Activated B cell treated with CpG ODN at 0.5 μM for 24 hours (primary cell): ENCODE data around the gene FBXL3. TPM values are rescaled to one million over a fixed set of nuclear protein-coding genes. Genes with fewer than 3 reads are reported as not detected.
A peak's percentile ranks its signal among the peaks of the same experiment; 100 is the strongest.

Source experiments
- ATAC-seq: fragments of 200-7000 bp; cut with Tn5 transposase; one replicate; pipeline ENCODE4 v1.10.0; 2021; ENCODE audit warnings: low read depth, mild to moderate bottlenecking, moderate library complexity
- CTCF ChIA-PET: fragments of 350-600 bp; sonication (Branson Sonifier 250); formaldehyde crosslinking; loops from one replicate; lab custom pipeline; 2021; ENCODE audit warnings: antibody characterized with exemption; lab: Charles Lee
- POLR2A ChIA-PET: fragments of 350-600 bp; sonication (Branson Sonifier 250); formaldehyde crosslinking; loops from one replicate; lab custom pipeline; 2021; ENCODE audit warnings: antibody characterized with exemption; lab: Charles Lee
- DNase-seq: peaks from one replicate; pipeline ENCODE4 v3.0.0; 2022
- H3K27ac Mint-ChIP-seq: one replicate; pipeline ENCODE4 v1.8.0; 2020; ENCODE audit warnings: mixed read lengths
- H3K27me3 Mint-ChIP-seq: one replicate; pipeline ENCODE4 v1.8.0; 2021; ENCODE audit warnings: mixed read lengths
- H3K36me3 Mint-ChIP-seq: one replicate; pipeline ENCODE4 v1.8.0; 2021; ENCODE audit warnings: low read depth, mixed read lengths
- H3K4me1 Mint-ChIP-seq: one replicate; pipeline ENCODE4 v1.8.0; 2021; ENCODE audit warnings: mixed read lengths
- H3K4me3 Mint-ChIP-seq: one replicate; pipeline ENCODE4 v1.8.0; 2020; ENCODE audit warnings: mild to moderate bottlenecking, mixed read lengths
- H3K9me3 Mint-ChIP-seq: one replicate; pipeline ENCODE4 v1.8.0; 2020; ENCODE audit warnings: mixed read lengths
- CTCF ChIP-seq: fragments of 200-600 bp; IDR thresholded peaks from one replicate; pipeline ENCODE4 v1.8.0; 2022; ENCODE audit warnings: antibody characterized with exemption, mild to moderate bottlenecking
- intact Hi-C: fragments of 100-400 bp; cut with micrococcal nuclease; formaldehyde crosslinking; loops from one replicate; pipeline ENCODE4 v1.15.1; 2024
- total RNA-seq: library from RNA; stranded (reverse); gene quantifications from 2 replicates; pipeline ENCODE4 v1.2.3, GENCODE V29; 2022

FBXL3 gene, protein sequence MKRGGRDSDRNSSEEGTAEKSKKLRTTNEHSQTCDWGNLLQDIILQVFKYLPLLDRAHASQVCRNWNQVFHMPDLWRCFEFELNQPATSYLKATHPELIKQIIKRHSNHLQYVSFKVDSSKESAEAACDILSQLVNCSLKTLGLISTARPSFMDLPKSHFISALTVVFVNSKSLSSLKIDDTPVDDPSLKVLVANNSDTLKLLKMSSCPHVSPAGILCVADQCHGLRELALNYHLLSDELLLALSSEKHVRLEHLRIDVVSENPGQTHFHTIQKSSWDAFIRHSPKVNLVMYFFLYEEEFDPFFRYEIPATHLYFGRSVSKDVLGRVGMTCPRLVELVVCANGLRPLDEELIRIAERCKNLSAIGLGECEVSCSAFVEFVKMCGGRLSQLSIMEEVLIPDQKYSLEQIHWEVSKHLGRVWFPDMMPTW
- total RNA-seq = 46.2 and 49.8 TPM in 2 replicates

GRCh38 chr13:77026861-77027621 lies at the start of gene FBXL3:
FBXL3 (minus strand) TSS chr13:77027159; CDS start chr13:77021860, 5,299 bp downstream.
- intact Hi-C loops = loop anchor here (1.0 to 2.0 kb wide), 5 partner anchors 35 to 670 kb away; partner anchors contain the start of genes CLN5 and SLAIN1
- Mint-ChIP-seq H3K4me3 (peak within 1 kb of the TSS; percentile 98), H3K27me3 (no peaks in the 10 kb centered on the region), H3K36me3 (peaks cover 23% of the 10 kb centered on the region), H3K27ac (peak within 1 kb of the TSS; percentile 96), H3K4me1 (peaks cover 53% of the 10 kb centered on the region), H3K9me3 (no peaks in the 10 kb centered on the region)
- DNase-seq (no peak), ATAC-seq (peak; percentile 59)
- TF ChIP-seq CTCF = no peak
- POLR2A ChIA-PET = interaction anchor here (0.6 to 4.7 kb wide), 12 partner anchors 10 to 435 kb away, joined by 3 to 76 read pairs (median 5); partner anchors contain the start of genes CLN5 and KCTD12
- CTCF ChIA-PET = interaction anchor here (2.3 kb wide), 1 partner anchor 34 kb away, joined by 7 read pairs; no protein-coding TSS in a partner anchor

- CTCF ChIA-PET = no interaction called here
Observed at GRCh38 chr13:77067519-77067918, 40.6 kb upstream of the FBXL3 start.

DNA sequence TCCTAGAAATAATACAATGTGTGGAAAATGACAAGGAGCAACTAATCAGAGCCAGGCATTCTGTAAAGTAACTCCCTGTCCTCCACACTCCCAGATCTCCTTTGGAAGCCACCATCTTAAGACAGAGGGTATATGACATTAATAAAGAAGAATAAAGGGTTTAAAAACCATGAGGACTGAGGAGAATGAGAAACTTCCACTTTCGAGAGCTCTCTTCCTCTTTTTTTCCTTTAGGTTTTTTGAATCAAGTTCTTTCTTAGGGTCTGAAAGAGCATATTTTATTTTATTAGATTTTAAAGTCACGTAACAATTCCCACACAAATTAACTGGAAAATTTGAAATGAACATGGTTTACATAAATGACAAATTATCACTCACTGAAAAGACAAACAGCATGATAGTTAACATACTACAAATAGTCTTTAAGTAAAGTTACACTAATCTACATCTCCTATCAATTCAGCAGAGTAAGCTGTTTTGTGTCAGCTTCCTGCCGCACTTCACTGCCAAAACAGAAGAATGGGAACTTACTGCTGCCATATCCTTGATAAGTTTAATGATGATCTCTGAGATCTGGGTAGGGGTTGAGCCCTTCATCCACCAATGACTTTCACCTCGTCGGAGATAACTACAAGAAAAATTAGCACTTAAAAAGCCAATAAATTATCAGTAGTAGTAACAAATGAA lies 38.6 kb upstream of the FBXL3 start:
- ChIA-PET CTCF (no interaction called here), POLR2A (no interaction called here)
- Mint-ChIP-seq H3K36me3 (peaks cover 82% of the 10 kb centered on the region), H3K27ac (peak overlapping the region; percentile 81), H3K9me3 (no peaks in the 10 kb centered on the region), H3K4me1 (peaks cover 17% of the 10 kb centered on the region), H3K27me3 (no peaks in the 10 kb centered on the region), H3K4me3 (no peak overlapping the region)
- TF ChIP-seq CTCF = no peak
- intact Hi-C loops = loop anchor here (2.0 kb wide), 3 partner anchors 15 to 39 kb away; partner anchors contain the start of gene FBXL3
- peak; percentile 25 for ATAC-seq
- DNase-seq = no peak

More at GRCh38 chr13:77067519-77067918, 40.6 kb upstream of the FBXL3 start:
- no peak for TF ChIP-seq CTCF
- peaks cover 17% of the 10 kb centered on the region for H3K4me1 Mint-ChIP-seq
- intact Hi-C loops = loop anchor here (2.0 kb wide), 1 partner anchor 13 kb away; no protein-coding TSS in a partner anchor
- POLR2A ChIA-PET = no interaction called here
- DNase-seq (no peak), ATAC-seq (no peak)
- peaks cover 77% of the 10 kb centered on the region for H3K36me3 Mint-ChIP-seq
- no peak overlapping the region for H3K4me3 Mint-ChIP-seq
- H3K27me3 Mint-ChIP-seq = no peaks in the 10 kb centered on the region
- H3K9me3 Mint-ChIP-seq = no peaks in the 10 kb centered on the region
- peak overlapping the region; percentile 24 for H3K27ac Mint-ChIP-seq

DNA sequence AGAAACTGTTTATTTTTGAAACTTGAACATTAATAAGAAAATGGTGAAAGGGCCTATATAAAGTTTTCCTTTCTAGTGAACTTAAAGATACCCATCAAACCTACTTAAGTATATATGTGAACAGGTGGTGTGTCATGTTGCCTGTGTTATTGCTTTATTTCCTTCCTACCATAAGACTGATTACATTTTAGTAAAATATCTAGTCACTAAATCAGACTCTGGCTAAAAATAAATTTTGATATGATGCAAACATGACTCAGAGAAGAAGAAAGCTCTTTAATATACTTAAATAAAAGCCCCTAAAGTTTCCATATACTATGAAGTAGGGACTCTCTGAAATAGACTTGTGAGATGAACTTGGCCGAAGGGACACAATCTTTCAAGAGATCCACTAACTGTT lies 35.1 kb upstream of the FBXL3 start:
- no peak overlapping the region for H3K4me3 Mint-ChIP-seq
- H3K4me1 Mint-ChIP-seq = peaks cover 17% of the 10 kb centered on the region
- H3K36me3 Mint-ChIP-seq = peaks cover 72% of the 10 kb centered on the region
- TF ChIP-seq CTCF = no peak
- peak overlapping the region; percentile 42 for H3K27ac Mint-ChIP-seq
- no peaks in the 10 kb centered on the region for H3K9me3 Mint-ChIP-seq
- no peaks in the 10 kb centered on the region for H3K27me3 Mint-ChIP-seq
- DNase-seq (no peak), ATAC-seq (no peak)
- CTCF ChIA-PET = no interaction called here
- POLR2A ChIA-PET = interaction anchor here (0.5 kb wide), 1 partner anchor 37 kb away, joined by 3 read pairs; no protein-coding TSS in a partner anchor
- intact Hi-C loops = no loop called here
